ENCODE results near the gene LENG1.
A peak's percentile ranks its signal among the peaks of the same experiment; 100 is the strongest.
"Not testable (repeated sequence)": the region's sequence is repeated elsewhere in the genome, so short reads cannot be mapped to it uniquely, and the experiment has no call there.

The LENG1 gene

DNA sequence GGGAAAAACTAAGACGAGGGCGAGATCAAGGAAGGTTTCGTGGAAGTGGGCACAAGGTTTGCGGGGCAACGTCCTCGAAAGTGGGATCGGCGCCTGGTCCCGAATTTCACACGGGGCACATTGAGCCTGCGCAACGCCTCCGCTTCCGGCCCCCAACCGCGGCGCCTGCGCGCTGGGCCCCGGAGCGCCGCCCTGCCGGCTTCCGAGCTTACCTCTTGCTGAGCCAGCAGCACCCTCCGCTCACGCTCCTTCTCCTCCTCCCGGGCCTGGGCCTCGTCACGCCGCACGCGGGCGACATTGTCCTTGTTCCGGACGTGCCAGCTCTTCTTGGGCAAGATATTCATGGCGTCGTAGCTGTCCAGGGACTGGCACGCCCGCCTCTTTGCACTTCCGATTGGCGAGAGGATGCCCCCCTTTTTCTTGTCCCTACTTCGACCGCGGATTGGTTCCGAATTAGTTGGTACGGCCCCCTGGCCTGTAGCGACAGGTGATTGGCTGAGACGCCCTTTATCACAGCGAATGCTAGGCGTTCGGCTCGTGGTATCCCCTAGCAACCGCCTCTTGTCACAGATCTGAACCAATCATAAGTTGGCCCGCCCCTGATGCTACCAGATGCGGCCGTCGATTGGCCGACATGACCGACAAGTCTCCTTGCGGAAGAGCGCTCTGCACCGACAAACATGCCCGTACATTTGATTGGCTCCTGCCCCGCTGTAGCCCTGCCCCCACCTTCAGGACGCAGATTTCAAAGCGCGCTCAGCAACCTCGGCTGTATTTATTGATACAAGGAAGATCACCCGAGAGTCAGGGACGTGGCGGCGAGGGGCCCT lies at the start of gene LENG1:
Gene LENG1 (minus strand): TSS at position 370 of the 830 bp plus-strand sequence. CDS start 26 bp downstream, at position 344.
- DNase-seq = peak; percentile 100

- no peak for DNase-seq
Observed at GRCh38 chr19:54208784-54209057, 49.2 kb upstream of the LENG1 start.

DNA sequence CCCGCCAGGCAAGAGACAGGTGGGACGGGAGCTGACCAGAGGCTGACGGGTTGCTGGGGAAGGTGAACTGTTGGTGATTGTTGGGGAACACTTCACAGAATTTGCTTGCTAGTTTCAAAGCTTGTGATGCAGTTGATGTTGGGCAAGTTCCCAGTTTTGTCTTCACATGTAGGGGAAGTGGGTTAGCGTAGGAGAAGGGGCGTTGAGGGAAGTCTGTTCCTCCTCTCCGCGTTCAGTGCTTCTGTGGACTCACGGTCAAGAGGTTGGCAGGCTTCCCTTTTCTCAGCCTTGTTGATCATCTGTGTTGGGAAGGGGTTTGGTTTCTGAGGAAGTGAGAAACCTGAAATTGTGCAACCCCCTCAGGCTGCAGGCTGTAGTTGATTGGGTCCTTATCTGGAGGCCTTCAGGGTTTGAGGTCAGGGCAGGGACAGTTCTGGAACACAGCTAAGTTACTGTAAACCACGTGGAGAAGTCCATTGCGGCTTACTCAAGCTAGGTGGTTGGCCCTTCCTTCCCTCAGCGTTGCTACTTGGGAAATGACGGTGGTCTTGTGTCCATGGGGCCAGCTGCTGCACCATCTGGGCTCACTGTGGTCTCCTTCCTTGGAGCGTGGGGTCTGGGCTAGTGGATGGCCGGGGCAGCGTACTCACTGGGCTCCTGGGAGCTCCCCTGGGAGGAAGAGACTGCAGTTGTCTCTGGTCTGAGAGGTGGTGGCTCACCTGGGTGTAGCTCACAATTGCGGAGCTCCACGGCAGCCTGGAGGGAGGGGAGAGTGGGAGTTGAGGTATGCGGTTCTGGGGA lies 48.7 kb upstream of the LENG1 start:
- DNase-seq = no peak

DNA sequence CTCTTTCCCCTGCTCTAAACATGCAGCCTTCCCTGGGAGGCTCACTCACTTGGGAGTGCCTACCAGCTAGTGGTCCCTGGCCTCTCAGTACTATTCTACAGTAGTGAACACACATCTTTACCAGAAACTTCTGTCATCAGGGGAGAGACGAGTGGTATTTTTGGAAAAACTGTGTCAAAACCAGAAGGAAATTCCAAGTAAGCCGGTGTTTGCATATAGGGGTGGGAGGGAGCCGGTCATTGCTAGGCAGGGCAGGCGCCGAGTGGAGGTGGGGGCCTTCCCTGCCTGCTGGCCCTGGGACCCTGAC lies 48.1 kb upstream of the LENG1 start:
- DNase-seq = no peak

GRCh38 chr19:54207193-54207592 lies 47.7 kb upstream of the LENG1 start:
- not testable (repeated sequence) for DNase-seq

DNA sequence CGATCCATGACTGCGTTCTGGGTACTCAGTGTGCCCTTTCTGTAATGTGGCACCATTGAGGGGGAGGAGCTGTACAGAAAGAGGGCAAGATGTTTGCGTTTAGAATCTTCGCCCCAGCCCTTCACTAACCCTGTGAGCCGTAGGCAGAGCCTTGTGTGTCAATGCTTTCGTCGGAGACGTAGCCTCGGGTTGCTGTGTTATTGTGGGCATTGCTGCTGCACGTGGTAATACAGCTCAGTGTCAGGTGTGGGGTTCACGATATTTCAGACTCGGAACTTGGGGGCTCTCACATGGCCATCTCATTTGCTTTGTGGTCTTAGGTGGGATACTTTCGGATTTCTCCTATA lies 47.3 kb upstream of the LENG1 start:
- DNase-seq = no peak

GRCh38 chr19:54206030-54206830 lies 46.7 kb upstream of the LENG1 start:
- no peak for DNase-seq

GRCh38 chr19:54204767-54205468 lies 45.4 kb upstream of the LENG1 start:
- DNase-seq = no peak

DNA sequence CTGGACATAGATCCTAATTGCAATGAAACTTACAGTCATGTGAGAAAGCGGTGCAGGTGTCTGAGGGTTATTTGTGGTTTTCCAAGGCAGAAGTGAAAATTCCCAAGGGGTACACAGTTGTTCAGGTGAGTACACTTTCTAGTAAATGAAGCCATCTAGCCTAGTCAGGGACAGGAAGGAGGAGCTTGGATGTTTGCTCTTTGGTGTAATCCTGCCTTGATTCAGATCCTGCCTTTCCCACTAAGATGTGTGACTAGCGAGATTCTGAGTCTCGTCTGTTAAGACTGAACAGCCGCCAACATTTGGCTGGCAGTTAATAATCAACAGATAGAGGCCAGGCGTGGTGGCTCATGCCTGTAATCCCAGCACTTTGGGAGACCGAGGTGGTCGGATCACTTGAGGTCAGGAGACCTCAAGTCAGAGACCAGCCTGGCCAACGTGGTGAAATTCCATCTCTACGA lies 43.7 kb upstream of the LENG1 start:
- no peak for DNase-seq

GRCh38 chr19:54201980-54202379 lies 42.5 kb upstream of the LENG1 start:
- no peak for DNase-seq

GRCh38 chr19:54201172-54201701 lies 41.7 kb upstream of the LENG1 start:
- no peak for DNase-seq

DNA sequence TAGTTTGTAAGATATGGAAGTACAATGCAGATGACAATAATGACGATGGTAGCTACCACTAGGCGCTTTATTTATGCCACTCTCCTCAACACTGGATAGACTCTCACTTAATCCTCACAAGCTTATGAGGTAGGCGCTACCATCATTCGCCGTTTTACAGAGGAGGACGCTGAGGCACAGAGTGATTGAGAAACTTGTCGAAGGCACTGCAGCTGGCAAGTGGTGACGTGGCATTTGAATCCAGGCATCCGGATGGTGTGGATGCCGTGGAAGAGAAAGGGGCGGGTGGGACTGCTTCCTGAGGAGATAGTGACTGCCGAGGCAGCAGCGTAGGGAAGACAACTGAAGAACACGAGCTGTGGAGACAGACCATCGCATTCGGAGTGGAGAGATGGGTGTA lies 39.9 kb upstream of the LENG1 start:
- DNase-seq = no peak

DNA sequence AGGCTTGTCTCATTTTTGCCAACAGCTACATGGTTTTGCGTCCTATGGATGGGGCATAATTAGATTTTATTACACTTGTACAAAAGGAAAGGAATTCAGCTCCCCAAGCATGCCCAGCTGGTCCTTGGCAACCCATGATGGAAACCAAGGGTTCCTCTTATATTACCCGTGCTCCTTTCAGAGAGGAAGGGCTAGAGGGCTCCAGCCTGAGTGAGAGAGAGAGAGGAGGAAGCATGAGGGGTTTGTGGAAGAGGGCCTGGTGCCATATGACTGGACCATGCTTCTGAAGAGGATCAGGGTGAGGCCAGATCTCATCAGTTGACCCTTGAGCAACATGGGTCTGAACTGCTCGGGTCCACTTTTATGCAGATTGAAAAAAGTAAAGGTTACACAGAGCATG lies 37.6 kb upstream of the LENG1 start:
- DNase-seq = no peak

DNA sequence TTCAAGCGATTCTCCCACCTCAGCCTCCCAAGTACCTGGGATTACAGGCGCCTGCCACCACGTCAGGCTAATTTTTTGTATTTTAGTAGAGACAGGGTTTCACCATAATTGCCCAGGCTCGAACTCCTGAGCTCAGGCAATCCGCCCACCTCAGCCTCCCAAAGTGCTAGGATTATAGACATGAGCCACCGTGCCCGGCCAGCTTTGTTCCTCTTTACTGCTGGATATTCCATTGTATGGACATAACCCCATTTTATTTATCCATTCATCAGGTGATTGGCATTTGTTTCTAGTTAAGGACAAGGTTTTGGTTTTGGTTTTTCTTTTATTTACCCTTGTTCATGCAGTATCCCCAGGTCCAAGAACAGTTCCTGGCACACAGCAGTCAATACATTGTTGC lies 37.0 kb upstream of the LENG1 start:
- DNase-seq = no peak

DNA sequence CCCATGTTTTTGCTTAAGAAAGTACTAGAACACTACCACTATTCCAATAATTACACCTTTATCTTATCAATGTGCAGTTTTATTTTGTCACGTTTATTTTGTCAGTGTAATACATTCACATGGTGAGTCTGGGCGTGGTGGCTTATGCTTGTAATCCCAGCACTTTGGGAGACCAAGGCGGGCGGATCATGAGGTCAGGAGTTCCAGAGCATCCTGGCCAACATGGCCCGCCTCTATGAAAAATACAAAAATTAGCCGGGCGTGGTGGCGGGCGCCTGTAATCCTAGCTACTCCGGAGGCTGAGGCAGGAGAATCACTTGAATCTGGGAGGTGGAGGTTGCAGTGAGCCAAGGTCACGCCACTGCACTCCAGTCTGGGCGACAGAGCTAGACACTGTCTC lies 34.9 kb upstream of the LENG1 start:
- DNase-seq = not testable (repeated sequence)

DNA sequence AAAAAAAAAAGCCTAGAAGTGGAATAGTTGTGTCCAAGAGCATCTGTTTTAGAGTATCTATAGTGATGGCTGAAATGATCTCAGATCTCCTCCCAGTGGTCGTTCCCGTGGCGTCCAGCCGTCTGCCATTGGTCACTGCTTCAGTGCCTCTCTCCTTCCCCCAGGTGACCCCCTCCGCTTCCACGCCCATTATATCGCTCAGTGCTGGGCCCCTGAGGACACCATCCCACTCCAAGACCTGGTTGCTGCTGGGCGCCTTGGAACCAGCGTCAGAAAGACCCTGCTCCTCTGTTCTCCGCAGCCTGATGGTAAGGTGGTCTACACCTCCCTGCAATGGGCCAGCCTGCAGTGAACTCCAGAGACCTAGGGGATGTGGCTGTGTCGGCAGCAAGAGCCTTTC lies 33.5 kb upstream of the LENG1 start:
- no peak for DNase-seq

GRCh38 chr19:54191811-54192453 lies 32.4 kb upstream of the LENG1 start:
- no peak for DNase-seq

- peak; percentile 79 for DNase-seq
Observed at GRCh38 chr19:54191011-54191810, 31.7 kb upstream of the LENG1 start, which contains the start of gene TSEN34. TSS of gene TSEN34 (plus strand) at chr19:54191308. CDS start at chr19:54191365, 57 bp downstream.

GRCh38 chr19:54190503-54191010 lies 31.0 kb upstream of the LENG1 start:
- peak; percentile 98 for DNase-seq

DNA sequence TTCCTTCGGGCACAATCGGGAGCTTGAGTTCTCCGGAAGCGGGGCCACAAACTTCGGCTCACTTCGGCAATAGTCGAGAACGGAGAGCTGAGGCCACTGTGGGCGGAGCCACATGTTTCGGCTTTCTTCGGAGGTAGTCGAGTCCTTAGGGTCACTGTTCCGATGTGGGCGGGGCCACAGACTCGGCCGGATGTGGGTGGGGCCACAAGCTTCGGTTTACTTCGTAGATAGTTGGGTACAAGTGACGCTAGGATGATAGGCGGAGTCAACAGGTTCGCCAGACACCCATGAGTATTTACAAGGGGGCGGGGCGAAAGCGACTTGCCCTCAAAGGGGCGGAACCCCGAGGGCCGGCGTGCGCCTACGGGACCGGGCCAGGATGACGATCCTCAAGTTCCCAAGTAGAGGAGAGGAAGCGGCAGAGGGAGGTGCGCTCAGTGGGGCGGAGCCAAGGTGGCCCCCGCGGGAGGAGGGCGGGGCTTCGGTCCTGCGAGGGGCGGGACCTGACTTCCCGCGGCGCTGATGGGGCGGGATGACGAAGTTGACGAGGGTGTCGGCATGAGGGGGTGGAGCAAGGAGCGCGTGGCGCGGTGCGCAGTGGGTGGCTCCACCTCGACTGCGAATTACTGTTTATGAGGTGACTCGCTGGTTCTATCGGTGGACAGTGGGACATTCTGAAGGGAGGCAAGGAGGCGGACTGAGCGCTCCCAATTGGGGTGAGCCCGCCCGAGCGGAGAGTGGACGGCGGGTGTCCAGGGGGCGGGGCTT lies 30.4 kb upstream of the LENG1 start:
- peak; percentile 100 for DNase-seq

Measured in DMS153 (cell line).